ENCODE data around the gene ANO2. TPM values are rescaled to one million over a fixed set of nuclear protein-coding genes. Genes with fewer than 3 reads are reported as not detected.

Gene ANO2
- total and polyA plus RNA-seq, 2 donors (not counting 3 experiments of a cell fraction or from before 2014, with no cell fraction given), result 15.4 to 65.0 TPM

DNA sequence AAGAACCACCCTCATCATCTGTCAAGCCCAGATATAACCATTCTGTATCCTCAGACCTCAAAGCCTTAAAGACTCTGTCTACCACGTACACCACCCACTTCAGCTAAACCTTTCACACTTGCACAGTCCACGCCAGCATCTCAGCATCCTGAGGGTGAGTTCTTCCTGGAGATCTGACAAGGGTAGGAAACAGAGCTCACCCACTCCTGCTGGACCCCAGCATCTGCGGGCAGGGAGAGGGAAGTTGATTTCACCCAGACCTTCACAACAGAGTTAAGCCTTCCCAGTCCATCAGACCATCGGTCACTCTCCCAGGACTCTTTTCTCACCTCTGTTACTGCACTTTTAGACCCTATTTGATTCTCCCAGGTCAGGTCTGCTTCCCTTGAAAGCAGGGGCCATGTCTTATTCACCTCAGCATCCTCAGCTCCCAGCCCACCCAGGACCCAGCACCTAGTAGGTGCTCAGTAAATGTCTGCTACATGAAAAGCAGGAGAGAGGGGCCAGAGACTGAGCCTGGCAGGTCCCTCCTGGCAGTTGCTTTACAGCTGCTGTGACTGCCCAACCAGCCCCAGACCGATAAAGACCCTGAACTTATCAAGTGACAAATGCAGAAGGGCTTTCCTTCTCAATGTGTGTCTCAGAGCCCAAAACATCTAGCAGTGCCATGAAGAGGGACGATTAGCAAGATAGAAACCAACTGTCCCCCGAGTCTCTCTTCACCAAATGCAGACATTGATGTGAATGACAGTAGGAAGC is 34.1 kb downstream of the ANO2 start:
- no peak for TF ChIP-seq MYC (IDR thresholded peaks at IDR 0.05; ENCODE audit: low read depth, low read length)
- no peaks in the 10 kb centered on the region for H3K9me1 ChIP-seq (replicated peaks; ENCODE audit: control insufficient read depth, extremely low read depth, insufficient read depth, low read length)
- no peak overlapping the region for H3K4me3 ChIP-seq (replicated peaks in 1 of 3; ENCODE audit: insufficient read depth in 1 of 3, low read depth in 1 of 3, low read length in 3 of 3)
- intact Hi-C loops (cut with micrococcal nuclease) (no loop called here), dilution Hi-C loops (cut with MboI; ENCODE audit: extremely low pct_ligation_motif_present, low sequenced_read_pairs) (no loop called here)
- POLR2A ChIA-PET, result no interaction called here
- no peaks in the 10 kb centered on the region for H3K4me1 ChIP-seq (ENCODE audit: control insufficient read depth, extremely low read depth, insufficient read depth, low read length)
- H2AFZ ChIP-seq (ENCODE audit: low read depth, low read length), result no peak overlapping the region
- DNase-seq (ENCODE audit: low read depth, low spot score) (no peak), FAIRE-seq (no peak)
- H4K20me1 ChIP-seq (replicated peaks; ENCODE audit: control insufficient read depth, extremely low read depth, insufficient read depth, low read length), result peaks cover 6% of the 10 kb centered on the region
- H3K79me2 ChIP-seq (ENCODE audit: control insufficient read depth, insufficient read depth, low read length), result no peaks in the 10 kb centered on the region
- H3K27me3 ChIP-seq (ENCODE audit: control insufficient read depth in 2 of 2, insufficient read depth in 2 of 2, low read length in 2 of 2), result no peaks in the 10 kb centered on the region
- BruUV-seq (replicated peaks), result no TSS peak
- H3K4me2 ChIP-seq (ENCODE audit: insufficient read depth, low read length), result no peak overlapping the region
- no peak overlapping the region for H3K9ac ChIP-seq (replicated peaks; ENCODE audit: extremely low read depth, insufficient read depth, low read length)
- H3K9me3 ChIP-seq (replicated peaks; ENCODE audit: control insufficient read depth, insufficient read depth, low read length), result no peaks in the 10 kb centered on the region
- CTCF ChIA-PET, result no interaction called here
- H3K36me3 ChIP-seq (ENCODE audit: control insufficient read depth in 2 of 2, extremely low read depth in 1 of 2, insufficient read depth in 2 of 2, low read length in 2 of 2), result peaks cover 18 to 61% of the 10 kb centered on the region in 2 experiments
- no peak overlapping the region for H3K27ac ChIP-seq (ENCODE audit: insufficient read depth, low read depth, low read length)

DNA sequence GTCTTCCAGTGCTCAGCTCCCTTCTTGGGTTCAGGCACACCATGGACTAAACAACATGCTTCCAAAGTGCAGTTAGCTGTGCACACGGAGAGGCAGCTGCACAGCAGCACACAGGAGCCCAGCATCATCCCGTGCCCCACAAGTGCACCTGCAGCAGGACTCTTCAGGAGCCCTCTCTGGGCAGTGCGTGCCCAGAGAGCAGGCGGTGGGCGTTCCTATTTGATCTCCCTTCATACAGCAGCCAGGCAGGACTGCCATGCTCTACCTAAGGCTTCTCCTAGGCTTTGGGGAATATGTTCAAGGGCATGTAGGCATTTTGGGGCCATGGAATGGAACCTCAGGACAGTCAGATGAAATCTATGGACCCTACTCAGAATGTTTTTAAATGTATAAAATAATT is 35.5 kb downstream of the ANO2 start:
- Histone ChIP-seq H2AFZ (ENCODE audit: low read depth, low read length) (no peak overlapping the region), H3K27ac (ENCODE audit: insufficient read depth, low read depth, low read length) (no peak overlapping the region), H3K9me3 (replicated peaks; ENCODE audit: control insufficient read depth, insufficient read depth, low read length) (no peaks in the 10 kb centered on the region), H3K27me3 (ENCODE audit: control insufficient read depth in 2 of 2, insufficient read depth in 2 of 2, low read length in 2 of 2) (no peaks in the 10 kb centered on the region), H3K4me1 (ENCODE audit: control insufficient read depth, extremely low read depth, insufficient read depth, low read length) (no peaks in the 10 kb centered on the region), H3K9me1 (replicated peaks; ENCODE audit: control insufficient read depth, extremely low read depth, insufficient read depth, low read length) (no peaks in the 10 kb centered on the region), H3K4me3 (replicated peaks in 1 of 3; ENCODE audit: insufficient read depth in 1 of 3, low read depth in 1 of 3, low read length in 3 of 3) (no peak overlapping the region), H3K36me3 (ENCODE audit: control insufficient read depth in 2 of 2, extremely low read depth in 1 of 2, insufficient read depth in 2 of 2, low read length in 2 of 2) (peaks cover 9 to 60% of the 10 kb centered on the region in 2 experiments), H3K79me2 (ENCODE audit: control insufficient read depth, insufficient read depth, low read length) (no peaks in the 10 kb centered on the region), H4K20me1 (replicated peaks; ENCODE audit: control insufficient read depth, extremely low read depth, insufficient read depth, low read length) (peaks cover 6% of the 10 kb centered on the region), H3K4me2 (ENCODE audit: insufficient read depth, low read length) (no peak overlapping the region), H3K9ac (replicated peaks; ENCODE audit: extremely low read depth, insufficient read depth, low read length) (no peak overlapping the region)
- BruUV-seq (replicated peaks), result no TSS peak
- dilution Hi-C loops (cut with MboI; ENCODE audit: extremely low pct_ligation_motif_present, low sequenced_read_pairs) (no loop called here), intact Hi-C loops (cut with micrococcal nuclease) (no loop called here)
- TF ChIP-seq POLR2A (IDR thresholded peaks at IDR 0.05; ENCODE audit: low read depth, low read length) (no peak), POLR2AphosphoS5 (IDR thresholded peaks at IDR 0.05; ENCODE audit: insufficient read depth, low read depth, low read length) (no peak), GATA2 (IDR thresholded peaks at IDR 0.05; ENCODE audit: insufficient read depth, insufficient read length, low read depth, low read length) (no peak), JUN (IDR thresholded peaks at IDR 0.05; ENCODE audit: borderline replicate concordance, insufficient read depth, insufficient read length, low read depth) (no peak)
- TF ChIP-seq, protein P1, sequence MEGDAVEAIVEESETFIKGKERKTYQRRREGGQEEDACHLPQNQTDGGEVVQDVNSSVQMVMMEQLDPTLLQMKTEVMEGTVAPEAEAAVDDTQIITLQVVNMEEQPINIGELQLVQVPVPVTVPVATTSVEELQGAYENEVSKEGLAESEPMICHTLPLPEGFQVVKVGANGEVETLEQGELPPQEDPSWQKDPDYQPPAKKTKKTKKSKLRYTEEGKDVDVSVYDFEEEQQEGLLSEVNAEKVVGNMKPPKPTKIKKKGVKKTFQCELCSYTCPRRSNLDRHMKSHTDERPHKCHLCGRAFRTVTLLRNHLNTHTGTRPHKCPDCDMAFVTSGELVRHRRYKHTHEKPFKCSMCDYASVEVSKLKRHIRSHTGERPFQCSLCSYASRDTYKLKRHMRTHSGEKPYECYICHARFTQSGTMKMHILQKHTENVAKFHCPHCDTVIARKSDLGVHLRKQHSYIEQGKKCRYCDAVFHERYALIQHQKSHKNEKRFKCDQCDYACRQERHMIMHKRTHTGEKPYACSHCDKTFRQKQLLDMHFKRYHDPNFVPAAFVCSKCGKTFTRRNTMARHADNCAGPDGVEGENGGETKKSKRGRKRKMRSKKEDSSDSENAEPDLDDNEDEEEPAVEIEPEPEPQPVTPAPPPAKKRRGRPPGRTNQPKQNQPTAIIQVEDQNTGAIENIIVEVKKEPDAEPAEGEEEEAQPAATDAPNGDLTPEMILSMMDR (IDR thresholded peaks at IDR 0.05; ENCODE audit: extremely low read depth in 1 of 2, insufficient read depth in 1 of 2, low read depth in 1 of 2, low read length in 2 of 2), result no peak
- TF ChIP-seq, protein P2, sequence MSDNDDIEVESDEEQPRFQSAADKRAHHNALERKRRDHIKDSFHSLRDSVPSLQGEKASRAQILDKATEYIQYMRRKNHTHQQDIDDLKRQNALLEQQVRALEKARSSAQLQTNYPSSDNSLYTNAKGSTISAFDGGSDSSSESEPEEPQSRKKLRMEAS (IDR thresholded peaks at IDR 0.05; ENCODE audit: insufficient read depth, insufficient read length), result no peak
- CTCF ChIA-PET, result interaction anchor here (1.1 kb wide), 1 partner anchor 36 kb away, joined by 3 read pairs; no protein-coding TSS in a partner anchor
- FAIRE-seq (no peak), DNase-seq (ENCODE audit: low read depth, low spot score) (no peak)
- POLR2A ChIA-PET, result no interaction called here
